HG03045 (cell line): Measurements from ENCODE around the gene ZBTB48.

ENCODE experiments used
- ATAC-seq: cut with Tn5 transposase; IDR thresholded peaks from one replicate; pipeline ENCODE4 v1.9.1; 2021; ENCODE audit warnings: mild to moderate bottlenecking, moderate library complexity; ENCODE audit not compliant: unreplicated experiment

ZBTB48 gene

DNA sequence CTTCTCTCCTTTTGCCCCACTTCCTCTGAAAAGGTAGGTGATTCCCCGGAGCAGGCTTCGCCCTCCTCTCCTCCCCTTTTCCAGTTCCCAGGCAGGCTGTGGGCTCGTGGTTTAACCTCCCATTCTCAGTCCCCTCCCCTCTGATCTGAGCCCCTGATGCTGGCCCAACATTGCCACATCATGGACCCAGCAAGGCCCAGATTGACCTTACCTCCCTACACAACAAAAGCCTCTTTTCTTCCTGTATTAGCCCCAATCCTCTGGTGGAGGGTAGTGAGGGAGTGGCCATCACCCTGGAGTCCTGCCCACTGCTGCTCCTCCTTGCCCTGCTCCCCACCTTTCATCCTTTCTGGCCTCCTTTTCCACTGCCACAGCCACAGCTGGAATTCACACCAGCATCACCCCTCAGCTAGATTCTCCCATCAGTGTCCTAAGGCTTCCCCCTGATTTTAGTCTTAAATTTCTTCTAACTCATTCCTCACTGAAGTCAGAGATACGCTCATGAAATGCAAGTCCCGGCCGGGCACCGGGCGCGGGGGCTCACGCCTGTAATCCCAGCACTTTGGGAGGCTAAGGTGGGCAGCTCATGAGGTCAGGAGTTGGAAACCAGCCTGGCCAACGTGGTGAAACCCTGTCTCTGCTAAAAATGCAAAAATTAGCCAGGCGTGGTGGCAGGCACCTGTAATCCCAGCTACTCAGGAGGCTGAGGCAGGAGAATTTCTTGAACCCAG, 7.0 kb upstream of the ZBTB48 start:
- no peak for ATAC-seq

DNA sequence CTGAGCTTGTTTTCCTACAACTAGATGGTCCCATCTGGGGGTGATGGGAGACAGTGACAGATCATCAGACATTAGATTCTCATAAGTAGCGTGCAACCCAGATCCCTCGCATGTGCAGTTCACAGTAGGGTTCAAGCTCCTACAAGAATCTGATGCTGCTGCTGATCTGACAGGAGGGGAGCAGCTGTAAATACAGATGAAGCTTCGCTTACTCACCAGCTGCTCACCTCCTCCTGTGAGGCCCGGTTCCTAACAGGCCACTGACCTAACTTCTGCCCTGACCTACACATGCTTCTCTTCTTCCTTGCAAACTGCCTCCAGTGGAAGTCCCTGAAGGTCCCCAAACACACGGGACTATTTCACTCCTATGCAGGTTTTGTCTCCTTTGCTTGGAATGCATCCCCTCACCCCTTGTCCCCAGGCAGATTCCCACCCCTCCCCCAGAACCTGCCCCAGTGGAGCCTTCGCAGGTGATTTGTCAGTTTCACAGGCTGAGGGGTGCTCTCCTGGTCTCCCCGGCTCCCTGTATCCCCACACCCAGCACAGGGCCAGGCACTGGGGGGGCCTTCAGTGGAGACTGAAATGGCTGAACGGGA, 5.7 kb upstream of the ZBTB48 start:
- no peak for ATAC-seq

DNA sequence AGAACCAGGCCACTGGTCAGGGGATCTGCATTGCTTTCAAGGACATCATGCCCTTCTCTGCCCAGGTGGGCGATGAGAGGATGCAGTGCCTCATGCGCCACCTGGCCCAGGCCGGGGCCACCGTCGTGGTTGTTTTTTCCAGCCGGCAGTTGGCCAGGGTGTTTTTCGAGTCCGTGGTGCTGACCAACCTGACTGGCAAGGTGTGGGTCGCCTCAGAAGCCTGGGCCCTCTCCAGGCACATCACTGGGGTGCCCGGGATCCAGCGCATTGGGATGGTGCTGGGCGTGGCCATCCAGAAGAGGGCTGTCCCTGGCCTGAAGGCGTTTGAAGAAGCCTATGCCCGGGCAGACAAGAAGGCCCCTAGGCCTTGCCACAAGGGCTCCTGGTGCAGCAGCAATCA, 5.0 kb upstream of the ZBTB48 start:
- no peak for ATAC-seq

DNA sequence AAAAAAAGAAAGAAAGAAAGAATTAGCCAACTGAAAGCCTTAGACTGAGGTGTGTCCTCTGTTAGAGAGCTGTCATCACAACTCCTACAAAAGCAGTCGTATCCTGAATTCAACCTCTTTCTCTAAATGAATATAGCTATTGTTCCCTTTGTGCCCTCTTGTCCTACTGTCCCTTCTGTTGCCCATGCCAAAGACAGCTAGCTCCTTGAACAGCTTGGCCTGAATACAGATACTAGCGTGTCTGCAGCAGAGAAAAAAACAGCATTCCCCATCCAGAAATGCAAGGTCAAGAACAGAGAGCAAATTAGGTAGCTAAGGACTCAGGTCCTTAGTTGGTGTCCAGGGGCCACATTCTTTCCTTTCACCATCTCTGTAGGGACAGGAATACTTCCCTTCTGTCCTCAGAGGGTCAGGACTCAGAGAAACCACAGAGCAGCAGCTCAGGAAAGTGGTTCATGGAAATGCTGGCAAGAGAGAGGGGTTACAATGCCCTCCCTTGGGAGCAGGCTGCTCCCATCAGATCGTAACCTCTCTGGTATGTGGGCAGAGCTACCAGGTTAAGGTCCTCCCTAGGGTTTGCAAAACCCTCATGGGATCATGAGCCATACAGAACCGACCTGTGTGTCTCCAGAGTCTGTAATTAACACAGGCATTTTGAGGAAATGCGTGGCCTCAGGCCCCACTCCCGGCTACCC, 1.8 kb upstream of the ZBTB48 start:
- ATAC-seq = no peak

DNA sequence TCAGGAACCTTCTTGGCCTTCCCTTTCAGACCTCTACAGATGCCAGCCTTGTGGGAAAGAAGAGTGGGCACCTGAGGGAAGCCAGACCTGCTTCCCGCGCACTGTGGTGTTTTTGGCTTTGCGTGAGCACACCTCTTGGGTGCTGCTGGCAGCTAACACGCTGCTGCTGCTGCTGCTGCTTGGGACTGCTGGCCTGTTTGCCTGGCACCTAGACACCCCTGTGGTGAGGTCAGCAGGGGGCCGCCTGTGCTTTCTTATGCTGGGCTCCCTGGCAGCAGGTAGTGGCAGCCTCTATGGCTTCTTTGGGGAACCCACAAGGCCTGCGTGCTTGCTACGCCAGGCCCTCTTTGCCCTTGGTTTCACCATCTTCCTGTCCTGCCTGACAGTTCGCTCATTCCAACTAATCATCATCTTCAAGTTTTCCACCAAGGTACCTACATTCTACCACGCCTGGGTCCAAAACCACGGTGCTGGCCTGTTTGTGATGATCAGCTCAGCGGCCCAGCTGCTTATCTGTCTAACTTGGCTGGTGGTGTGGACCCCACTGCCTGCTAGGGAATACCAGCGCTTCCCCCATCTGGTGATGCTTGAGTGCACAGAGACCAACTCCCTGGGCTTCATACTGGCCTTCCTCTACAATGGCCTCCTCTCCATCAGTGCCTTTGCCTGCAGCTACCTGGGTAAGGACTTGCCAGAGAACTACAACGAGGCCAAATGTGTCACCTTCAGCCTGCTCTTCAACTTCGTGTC, 995 bp upstream of the ZBTB48 start:
- ATAC-seq = no peak

DNA sequence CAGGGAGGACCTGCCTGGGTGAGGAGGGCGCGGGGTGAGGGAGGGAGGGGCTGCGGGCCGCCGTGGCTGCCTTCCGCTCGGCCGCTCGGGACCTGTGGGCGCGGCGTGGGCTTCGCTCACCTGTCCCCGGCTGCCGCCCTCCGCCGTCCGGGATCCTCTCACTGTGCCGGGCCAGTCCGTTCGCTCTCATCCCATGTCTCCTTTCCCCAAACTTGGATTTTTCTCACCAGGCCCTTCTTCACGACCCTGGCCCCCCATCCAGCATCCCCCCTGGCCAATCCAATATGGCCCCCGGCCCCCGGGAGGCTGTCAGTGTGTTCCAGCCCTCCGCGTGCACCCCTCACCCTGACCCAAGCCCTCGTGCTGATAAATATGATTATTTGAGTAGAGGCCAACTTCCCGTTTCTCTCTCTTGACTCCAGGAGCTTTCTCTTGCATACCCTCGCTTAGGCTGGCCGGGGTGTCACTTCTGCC, 362 bp downstream of the ZBTB48 start:
- ATAC-seq = peak; percentile 19

DNA sequence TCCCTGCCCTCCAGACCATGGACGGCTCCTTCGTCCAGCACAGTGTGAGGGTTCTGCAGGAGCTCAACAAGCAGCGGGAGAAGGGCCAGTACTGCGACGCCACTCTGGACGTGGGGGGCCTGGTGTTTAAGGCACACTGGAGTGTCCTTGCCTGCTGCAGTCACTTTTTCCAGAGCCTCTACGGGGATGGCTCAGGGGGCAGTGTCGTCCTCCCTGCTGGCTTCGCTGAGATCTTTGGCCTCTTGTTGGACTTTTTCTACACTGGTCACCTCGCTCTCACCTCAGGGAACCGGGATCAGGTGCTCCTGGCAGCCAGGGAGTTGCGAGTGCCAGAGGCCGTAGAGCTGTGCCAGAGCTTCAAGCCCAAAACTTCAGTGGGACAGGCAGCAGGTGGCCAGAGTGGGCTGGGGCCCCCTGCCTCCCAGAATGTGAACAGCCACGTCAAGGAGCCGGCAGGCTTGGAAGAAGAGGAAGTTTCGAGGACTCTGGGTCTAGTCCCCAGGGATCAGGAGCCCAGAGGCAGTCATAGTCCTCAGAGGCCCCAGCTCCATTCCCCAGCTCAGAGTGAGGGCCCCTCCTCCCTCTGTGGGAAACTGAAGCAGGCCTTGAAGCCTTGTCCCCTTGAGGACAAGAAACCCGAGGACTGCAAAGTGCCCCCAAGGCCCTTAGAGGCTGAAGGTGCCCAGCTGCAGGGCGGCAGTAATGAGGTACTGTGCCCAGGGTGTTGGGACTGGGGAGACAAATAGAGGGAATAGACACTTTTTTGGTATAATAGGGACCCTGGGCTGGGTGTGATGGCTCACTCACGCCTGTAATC, 1.0 kb downstream of the ZBTB48 start:
- no peak for ATAC-seq

DNA sequence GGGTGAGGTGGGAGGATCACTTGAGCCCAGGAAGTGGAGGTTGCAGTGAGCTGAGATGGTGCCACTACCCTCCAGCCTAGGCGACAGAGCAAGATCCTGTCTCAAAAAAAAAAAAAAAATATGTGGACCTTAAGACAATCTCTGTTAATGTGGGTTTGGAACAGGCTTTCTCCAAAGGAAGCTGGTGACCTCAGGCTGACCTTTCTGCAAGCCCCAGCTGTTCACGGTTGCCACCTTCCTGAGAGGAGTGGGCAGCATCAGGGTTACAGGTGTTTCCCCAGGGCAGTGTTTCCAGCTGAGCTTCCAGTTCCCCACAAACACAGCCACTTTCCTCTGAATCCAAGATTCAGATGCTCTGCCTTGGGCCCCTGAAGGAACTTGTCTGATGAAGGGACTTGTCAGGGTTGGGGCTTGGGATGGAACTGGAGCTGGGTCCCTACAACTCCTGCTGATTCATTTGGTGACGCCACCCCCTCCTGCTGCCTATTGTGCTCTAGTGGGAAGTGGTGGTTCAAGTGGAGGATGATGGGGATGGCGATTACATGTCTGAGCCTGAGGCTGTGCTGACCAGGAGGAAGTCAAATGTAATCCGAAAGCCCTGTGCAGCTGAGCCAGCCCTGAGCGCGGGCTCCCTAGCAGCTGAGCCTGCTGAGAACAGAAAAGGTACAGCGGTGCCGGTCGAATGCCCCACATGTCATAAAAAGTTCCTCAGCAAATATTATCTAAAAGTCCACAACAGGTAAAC, 1.9 kb downstream of the ZBTB48 start:
- no peak for ATAC-seq

DNA sequence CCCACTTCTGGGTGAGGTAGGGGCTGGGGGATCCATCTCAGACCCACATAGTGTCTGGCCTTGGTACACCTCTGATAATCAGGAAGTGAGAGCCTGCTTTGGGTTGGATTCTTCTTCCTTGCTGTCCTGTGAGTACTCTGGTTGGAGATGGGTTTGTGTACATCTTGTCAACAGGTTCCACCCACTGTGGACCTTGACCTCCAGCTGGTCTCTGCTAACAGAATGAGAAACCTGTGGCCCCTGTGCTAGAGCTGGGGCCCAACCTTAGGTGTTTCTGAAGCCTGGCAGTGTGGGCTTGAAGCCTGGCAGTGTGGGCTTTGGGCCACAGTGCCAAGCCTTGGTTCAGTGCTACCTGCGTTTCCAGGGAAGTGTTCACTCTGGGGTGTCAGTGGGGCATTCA, 2.6 kb downstream of the ZBTB48 start:
- ATAC-seq = no peak

DNA sequence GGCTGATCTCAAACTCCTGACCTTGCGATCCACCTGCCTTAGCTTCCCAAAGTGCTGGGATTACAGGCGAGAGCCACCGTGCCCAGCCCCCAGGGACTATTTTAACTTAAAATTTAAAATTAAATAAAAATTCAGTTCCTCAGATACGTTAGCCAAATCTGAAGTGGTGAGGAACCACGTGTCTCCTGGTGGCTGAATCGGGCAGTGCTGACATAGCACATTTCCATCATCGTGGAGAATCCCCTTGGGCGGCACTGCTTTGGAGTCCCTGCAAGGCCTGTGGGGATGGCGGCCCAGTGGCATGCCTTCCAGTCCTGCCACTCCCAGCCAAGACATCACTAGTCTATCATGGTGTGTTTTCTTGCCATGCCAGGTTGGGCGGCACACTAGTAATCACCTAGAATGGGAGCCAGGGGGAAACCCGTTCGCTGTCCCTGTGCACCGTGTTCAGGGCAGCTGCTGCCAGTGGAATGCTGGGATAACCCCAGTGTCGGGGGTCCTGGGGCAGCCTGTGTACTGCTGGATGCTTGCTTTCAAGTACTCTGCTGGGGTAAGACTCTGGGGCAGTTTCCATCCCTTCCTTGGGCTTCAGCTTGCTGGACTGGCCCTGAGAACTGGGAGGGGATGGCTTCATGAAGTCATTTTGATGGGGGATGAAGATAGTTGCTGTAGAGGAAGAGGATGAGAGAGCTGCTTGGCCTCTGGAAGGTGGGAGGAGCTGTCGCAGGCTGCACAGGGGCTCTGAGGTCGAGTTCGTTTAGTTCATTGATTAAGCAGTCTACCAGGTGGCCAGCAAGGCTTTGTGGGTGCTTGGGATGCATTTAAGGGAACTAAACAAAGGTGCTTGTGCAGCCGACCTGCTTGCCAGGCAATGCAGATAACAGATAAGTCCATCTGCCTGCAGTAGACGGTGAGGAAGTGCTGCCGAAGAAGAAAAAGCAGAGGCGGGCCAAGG, 4.6 kb downstream of the ZBTB48 start:
- no peak for ATAC-seq

DNA sequence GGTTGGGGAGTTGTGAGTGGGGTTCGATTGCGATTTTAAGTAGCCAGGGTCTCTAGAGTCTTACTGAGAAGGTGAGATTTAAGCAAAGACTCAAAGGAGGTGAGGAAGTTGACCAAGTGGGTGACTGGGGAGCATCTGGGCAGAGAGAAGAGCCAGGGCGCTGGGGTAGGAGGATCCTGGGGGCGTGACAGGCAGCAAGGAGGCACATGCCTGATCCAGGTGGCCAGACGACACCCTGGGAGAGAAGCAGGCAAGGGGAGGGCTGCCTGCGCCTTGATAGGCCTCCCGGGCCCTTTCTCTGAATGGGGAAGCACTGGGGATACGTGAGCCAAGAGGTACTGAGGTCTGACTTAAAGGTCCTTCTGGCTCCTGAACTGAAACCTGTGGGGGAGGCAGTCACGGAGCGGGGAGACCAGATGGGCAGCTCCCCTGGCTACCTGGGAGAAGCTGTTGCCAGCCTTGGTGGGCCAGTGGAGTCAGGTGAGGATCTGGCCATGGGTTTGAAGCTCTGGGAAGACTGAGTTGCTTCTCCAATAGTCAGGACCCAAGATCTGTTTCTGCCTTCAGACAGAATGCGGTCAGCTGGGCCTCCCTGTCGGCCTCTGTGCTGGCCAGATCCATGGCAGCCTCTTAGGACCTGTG, 5.4 kb downstream of the ZBTB48 start:
- no peak for ATAC-seq

DNA sequence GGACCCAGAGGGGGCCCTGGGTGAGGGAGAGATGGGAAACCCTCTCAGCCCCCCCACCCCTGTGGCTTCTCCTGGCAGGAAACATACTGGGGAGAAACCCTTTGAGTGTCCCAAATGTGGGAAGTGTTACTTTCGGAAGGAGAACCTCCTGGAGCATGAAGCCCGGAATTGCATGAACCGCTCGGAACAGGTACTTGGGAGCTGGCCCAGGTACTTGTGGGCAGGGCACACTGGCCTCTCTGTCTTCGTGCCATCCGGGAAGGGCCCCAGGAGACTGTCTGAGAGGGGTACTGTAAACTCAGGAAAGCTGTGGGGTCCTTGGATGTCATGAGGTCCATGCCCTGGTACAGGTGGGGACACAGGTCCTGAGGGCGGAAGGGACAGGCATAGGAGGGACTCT, 6.0 kb downstream of the ZBTB48 start:
- no peak for ATAC-seq

DNA sequence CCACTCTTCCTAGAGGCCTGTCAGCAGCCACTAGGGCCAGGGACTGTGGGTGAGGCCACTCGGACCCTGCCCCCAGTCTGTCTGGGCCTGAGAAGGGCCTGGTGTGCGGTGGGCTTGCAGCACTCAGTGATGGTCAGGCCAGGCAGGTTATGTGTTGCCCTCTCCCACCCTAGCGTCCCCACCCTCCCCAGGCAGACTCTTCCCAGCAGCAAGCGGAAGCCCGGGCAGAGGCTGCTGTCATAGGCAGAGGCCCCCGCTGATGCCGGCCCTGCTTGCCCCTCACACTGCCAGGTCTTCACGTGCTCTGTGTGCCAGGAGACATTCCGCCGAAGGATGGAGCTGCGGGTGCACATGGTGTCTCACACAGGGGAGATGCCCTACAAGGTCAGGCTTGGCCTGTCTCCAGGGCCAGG, 6.6 kb downstream of the ZBTB48 start:
- ATAC-seq = no peak

DNA sequence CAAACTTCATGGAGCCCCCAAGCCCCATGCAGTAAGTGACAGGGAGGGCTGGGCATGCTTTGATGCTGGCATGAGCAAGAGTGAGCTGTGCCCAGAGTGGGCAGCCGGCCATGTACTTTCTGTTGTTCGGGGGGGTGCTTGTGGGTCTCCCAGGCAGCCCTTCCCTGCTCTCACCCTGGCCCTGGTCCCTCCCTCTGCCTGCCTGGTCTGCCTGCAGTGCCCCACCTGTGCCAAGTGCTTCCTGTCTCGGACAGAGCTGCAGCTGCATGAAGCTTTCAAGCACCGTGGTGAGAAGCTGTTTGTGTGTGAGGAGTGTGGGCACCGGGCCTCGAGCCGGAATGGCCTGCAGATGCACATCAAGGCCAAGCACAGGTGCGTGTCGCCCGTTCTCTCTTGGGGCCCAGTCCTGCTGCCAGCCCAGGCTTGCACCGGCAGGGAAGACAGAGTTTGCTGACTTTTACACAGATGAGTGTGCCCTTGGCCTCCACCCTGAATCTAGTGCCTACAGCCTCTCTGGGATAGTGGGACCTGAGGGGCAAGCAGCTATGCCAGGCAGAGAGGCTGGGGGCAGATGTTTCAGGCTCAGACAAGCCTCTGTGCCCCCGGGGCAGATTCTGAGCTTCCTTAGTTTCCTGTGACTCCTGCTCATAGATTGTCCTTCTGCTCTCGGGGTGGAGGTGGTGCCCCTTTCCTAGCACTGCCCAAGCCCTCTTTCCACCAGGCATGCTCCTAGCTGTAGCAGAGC, 7.6 kb downstream of the ZBTB48 start:
- ATAC-seq = no peak

DNA sequence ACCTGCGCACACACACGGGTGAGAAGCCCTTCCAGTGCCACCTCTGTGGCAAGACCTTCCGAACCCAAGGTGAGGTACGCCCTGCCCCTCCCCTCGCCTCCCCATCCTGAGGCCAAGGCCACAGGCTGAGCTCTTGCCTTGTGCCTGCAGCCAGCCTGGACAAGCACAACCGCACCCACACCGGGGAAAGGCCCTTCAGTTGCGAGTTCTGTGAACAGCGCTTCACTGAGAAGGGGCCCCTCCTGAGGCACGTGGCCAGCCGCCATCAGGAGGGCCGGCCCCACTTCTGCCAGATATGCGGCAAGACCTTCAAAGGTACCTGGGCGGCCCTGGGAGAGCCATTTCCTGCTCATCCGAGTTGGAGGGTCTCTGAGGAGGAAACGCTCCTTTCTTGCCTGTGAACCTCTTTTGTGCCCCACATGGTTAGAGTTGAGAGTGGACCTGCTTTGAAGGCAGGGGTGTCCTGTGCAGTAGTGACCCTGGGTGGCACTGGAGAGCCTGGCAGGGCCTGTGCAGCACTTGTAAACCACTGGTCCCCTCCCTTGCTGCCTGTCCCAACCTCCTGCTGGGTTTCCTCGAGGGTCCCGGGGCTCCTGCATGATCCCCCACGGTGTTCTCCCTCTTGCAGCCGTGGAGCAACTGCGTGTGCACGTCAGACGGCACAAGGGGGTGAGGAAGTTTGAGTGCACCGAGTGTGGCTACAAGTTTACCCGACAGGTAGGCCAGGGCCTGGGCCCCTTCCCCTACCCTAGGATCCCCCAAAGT, 8.5 kb downstream of the ZBTB48 start:
- ATAC-seq = no peak

DNA sequence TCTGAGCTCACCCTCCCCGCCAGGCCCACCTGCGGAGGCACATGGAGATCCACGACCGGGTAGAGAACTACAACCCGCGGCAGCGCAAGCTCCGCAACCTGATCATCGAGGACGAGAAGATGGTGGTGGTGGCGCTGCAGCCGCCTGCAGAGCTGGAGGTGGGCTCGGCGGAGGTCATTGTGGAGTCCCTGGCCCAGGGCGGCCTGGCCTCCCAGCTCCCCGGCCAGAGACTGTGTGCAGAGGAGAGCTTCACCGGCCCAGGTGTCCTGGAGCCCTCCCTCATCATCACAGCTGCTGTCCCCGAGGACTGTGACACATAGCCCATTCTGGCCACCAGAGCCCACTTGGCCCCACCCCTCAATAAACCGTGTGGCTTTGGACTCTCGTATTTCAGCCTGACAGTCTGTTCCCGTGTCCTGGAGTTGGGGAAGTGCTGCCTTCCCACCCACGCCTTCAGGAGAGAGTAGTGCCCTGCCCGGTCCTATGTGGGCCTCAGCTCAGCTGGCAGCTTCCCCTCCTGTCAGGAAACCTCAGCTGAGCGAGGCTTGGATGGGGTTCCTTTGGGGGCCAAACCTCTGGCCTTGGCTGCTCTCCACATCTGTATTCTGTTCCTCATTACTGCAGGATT, 9.2 kb downstream of the ZBTB48 start:
- ATAC-seq = no peak
